Loucy (cell line): ENCODE data around the gene ANO10.

Experiments used
- H2AFZ ChIP-seq: fragments of 200-600 bp; sonication (generic); 2 replicates; pipeline ENCODE4 v1.6.0; 2016; ENCODE audit warnings: antibody characterized with exemption, mild to moderate bottlenecking, low read length, moderate library complexity
- H3F3A ChIP-seq: fragments of 200-600 bp; 2 replicates; pipeline ENCODE4 v1.6.0; 2016; ENCODE audit warnings: antibody characterized with exemption, low read depth, mild to moderate bottlenecking
- H3K27me3 ChIP-seq: fragments of 200-600 bp; sonication (generic); 2 replicates; pipeline ENCODE4 v1.6.1; 2014; ENCODE audit warnings: low read length, mild to moderate bottlenecking; ENCODE audit not compliant: insufficient read depth, poor library complexity, severe bottlenecking
- H3K36me3 ChIP-seq: fragments of 200-600 bp; sonication (generic); 2 replicates; pipeline ENCODE4 v1.6.1; 2016; ENCODE audit warnings: low read length; ENCODE audit not compliant: insufficient read depth
- H3K4me1 ChIP-seq: fragments of 200-600 bp; sonication (generic); 2 replicates; pipeline ENCODE4 v1.5.1; 2014; ENCODE audit warnings: low read length, mild to moderate bottlenecking; ENCODE audit not compliant: insufficient read depth, poor library complexity, severe bottlenecking
- H3K4me2 ChIP-seq: fragments of 200-600 bp; sonication (generic); 2 replicates; pipeline ENCODE4 v1.6.0; 2014; ENCODE audit warnings: antibody characterized with exemption, low read length, low read depth, mild to moderate bottlenecking; ENCODE audit not compliant: poor library complexity, severe bottlenecking
- H3K4me3 ChIP-seq: fragments of 200-600 bp; sonication (generic); 2 replicates; pipeline ENCODE4 v1.5.1; 2014; ENCODE audit warnings: low read length, mild to moderate bottlenecking, mixed read lengths; ENCODE audit not compliant: poor library complexity, severe bottlenecking
- H3K79me2 ChIP-seq: fragments of 200-600 bp; sonication (generic); 2 replicates; pipeline ENCODE4 v1.6.1; 2014; ENCODE audit warnings: low read length; ENCODE audit not compliant: insufficient read depth
- H3K9ac ChIP-seq: fragments of 200-600 bp; sonication (generic); 2 replicates; pipeline ENCODE4 v1.6.0; 2014; ENCODE audit warnings: mild to moderate bottlenecking, low read depth, low read length, moderate library complexity; ENCODE audit not compliant: poor library complexity, severe bottlenecking
- H3K9me2 ChIP-seq: fragments of 200-600 bp; sonication (generic); replicated peaks from 2 replicates; pipeline ENCODE4 v1.6.1; 2016; ENCODE audit warnings: low read depth, low read length, mixed read lengths
- H3K9me3 ChIP-seq: fragments of 200-600 bp; sonication (generic); 2 replicates; pipeline ENCODE4 v1.6.1; 2014; ENCODE audit warnings: mild to moderate bottlenecking, antibody characterized with exemption, low read length, low read depth; ENCODE audit not compliant: insufficient read depth
- H4K20me1 ChIP-seq: fragments of 200-600 bp; sonication (generic); 2 replicates; pipeline ENCODE4 v1.6.0; 2014; ENCODE audit warnings: antibody characterized with exemption, low read length, mild to moderate bottlenecking; ENCODE audit not compliant: insufficient read depth, poor library complexity, severe bottlenecking
- CTCF ChIP-seq: fragments of 200-600 bp; sonication (generic); conservative IDR thresholded peaks from 2 replicates; pipeline ENCODE4 v1.5.1; 2014; ENCODE audit warnings: mild to moderate bottlenecking, antibody characterized with exemption, low read length
- EZH2phosphoT487 ChIP-seq: fragments of 200-600 bp; IDR thresholded peaks from 2 replicates; pipeline ENCODE4 v1.6.1; 2018; ENCODE audit warnings: antibody characterized with exemption, mild to moderate bottlenecking, moderate library complexity, borderline replicate concordance

The ANO10 gene

DNA sequence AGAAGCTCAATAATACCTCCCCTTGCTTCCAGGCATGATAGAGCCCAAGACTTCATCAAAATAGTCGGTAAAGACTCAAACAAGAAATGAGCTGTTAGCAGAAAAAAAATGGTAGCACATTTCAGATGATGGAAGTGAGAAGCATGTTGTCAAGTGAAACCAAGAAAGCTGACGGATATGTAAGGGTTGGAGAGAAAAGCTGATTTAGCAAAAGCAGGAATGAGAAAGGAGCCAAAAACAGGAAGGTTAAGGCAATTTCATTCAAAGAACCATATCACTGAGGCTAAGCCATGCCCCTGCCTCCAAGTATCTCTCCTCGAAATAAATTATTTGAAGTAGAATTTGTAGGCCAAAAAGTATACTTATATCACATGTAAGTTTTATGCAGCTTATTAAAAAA lies 88.8 kb downstream of the ANO10 start:
- TF ChIP-seq EZH2phosphoT487 = no peak
- no peak for TF ChIP-seq CTCF
- no peak overlapping the region for H2AFZ ChIP-seq
- no peaks in the 10 kb centered on the region for H3K9me2 ChIP-seq

GRCh38 chr3:43531835-43532234 lies 90.0 kb downstream of the ANO10 start:
- TF ChIP-seq EZH2phosphoT487 (no peak), CTCF (no peak)
- no peaks in the 10 kb centered on the region for H3K27me3 ChIP-seq
- H3K36me3 ChIP-seq = no peaks in the 10 kb centered on the region
- H3F3A ChIP-seq = no peaks in the 10 kb centered on the region
- H3K4me2 ChIP-seq = no peak overlapping the region
- H3K9me2 ChIP-seq = no peaks in the 10 kb centered on the region
- H2AFZ ChIP-seq = no peak overlapping the region
- H3K4me3 ChIP-seq = no peak overlapping the region
- H3K4me1 ChIP-seq = no peaks in the 10 kb centered on the region
- no peaks in the 10 kb centered on the region for H3K9me3 ChIP-seq
- H3K79me2 ChIP-seq = no peaks in the 10 kb centered on the region
- no peaks in the 10 kb centered on the region for H4K20me1 ChIP-seq
- no peak overlapping the region for H3K9ac ChIP-seq

More for the DNA sequence above, 88.8 kb downstream of the ANO10 start:
- Histone ChIP-seq H3K27me3 (no peaks in the 10 kb centered on the region), H3K4me2 (no peak overlapping the region), H4K20me1 (no peaks in the 10 kb centered on the region), H3F3A (no peaks in the 10 kb centered on the region), H3K4me3 (no peak overlapping the region), H3K9me3 (no peaks in the 10 kb centered on the region), H3K9ac (no peak overlapping the region), H3K36me3 (no peaks in the 10 kb centered on the region), H3K79me2 (no peaks in the 10 kb centered on the region), H3K4me1 (no peaks in the 10 kb centered on the region)

GRCh38 chr3:43528498-43529099 lies 93.2 kb downstream of the ANO10 start:
- H3K4me3 ChIP-seq = no peak overlapping the region
- no peaks in the 10 kb centered on the region for H3K36me3 ChIP-seq
- no peak for TF ChIP-seq CTCF
- no peak for TF ChIP-seq EZH2phosphoT487
- no peaks in the 10 kb centered on the region for H3K27me3 ChIP-seq
- no peaks in the 10 kb centered on the region for H3K9me2 ChIP-seq
- H3K9ac ChIP-seq = no peak overlapping the region
- H3K79me2 ChIP-seq = no peaks in the 10 kb centered on the region
- no peaks in the 10 kb centered on the region for H3K4me1 ChIP-seq
- H2AFZ ChIP-seq = no peak overlapping the region
- H3F3A ChIP-seq = no peaks in the 10 kb centered on the region
- H3K4me2 ChIP-seq = no peak overlapping the region
- no peaks in the 10 kb centered on the region for H4K20me1 ChIP-seq
- no peaks in the 10 kb centered on the region for H3K9me3 ChIP-seq
